PC-9 (cell line): Measurements from ENCODE around the gene LYPD6B. TPM values are rescaled to one million over a fixed set of nuclear protein-coding genes. Genes with fewer than 3 reads are reported as not detected.

Experiments
- BruUV-seq: library from RNA; stranded (reverse); fragments of 400-500 nt; replicated peaks from 2 replicates; lab custom pipeline; 2021; lab: Mats Ljungman, UMichigan
- CTCF ChIA-PET: fragments of 300-600 bp; sonication (Branson Sonifier 250); formaldehyde crosslinking; loops from one replicate; lab custom pipeline; 2022; ENCODE audit warnings: antibody characterized with exemption; lab: Charles Lee
- POLR2A ChIA-PET: fragments of 300-600 bp; sonication (Branson Sonifier 250); formaldehyde crosslinking; loops from one replicate; lab custom pipeline; 2022; ENCODE audit warnings: antibody characterized with exemption; ENCODE audit not compliant: unreplicated experiment; lab: Charles Lee
- DNase-seq, 2 experiments: peaks; one replicate each; pipeline versions ENCODE4 v3.0.0 to v3.0.0-alpha.2; 2015 to 2022; ENCODE audit warnings: mixed read lengths in 1 of 2
- H2AFZ ChIP-seq: fragments of 200-600 bp; sonication (generic); 2 replicates; pipeline ENCODE4 v1.8.1; 2017; ENCODE audit warnings: antibody characterized with exemption
- H3F3A ChIP-seq: fragments of 200-600 bp; sonication (generic); 2 replicates; pipeline ENCODE4 v1.8.1; 2017; ENCODE audit warnings: antibody characterized with exemption, mild to moderate bottlenecking, low read depth; ENCODE audit not compliant: insufficient read depth
- H3K27ac ChIP-seq: fragments of 200-600 bp; sonication (generic); 2 replicates; pipeline ENCODE4 v1.6.1; 2016; ENCODE audit warnings: mixed run types
- H3K27me3 ChIP-seq: fragments of 200-600 bp; sonication (generic); 2 replicates; pipeline ENCODE4 v1.6.1; 2016; ENCODE audit warnings: low read depth, mixed run types; ENCODE audit not compliant: insufficient read depth
- H3K36me3 ChIP-seq: fragments of 200-600 bp; sonication (generic); 2 replicates; pipeline ENCODE4 v1.6.1; 2016; ENCODE audit warnings: low read depth, mixed run types
- H3K4me1 ChIP-seq: fragments of 200-600 bp; sonication (generic); replicated peaks from 2 replicates; pipeline ENCODE4 v1.6.1; 2016; ENCODE audit warnings: mixed run types; ENCODE audit not compliant: insufficient read depth
- H3K4me2 ChIP-seq: fragments of 200-600 bp; sonication (generic); 2 replicates; pipeline ENCODE4 v1.6.1; 2017; ENCODE audit warnings: mixed run types
- H3K4me3 ChIP-seq: fragments of 200-600 bp; sonication (generic); 2 replicates; pipeline ENCODE4 v1.6.1; 2016; ENCODE audit warnings: mixed run types
- H3K79me2 ChIP-seq: fragments of 200-600 bp; sonication (generic); 2 replicates; pipeline ENCODE4 v1.6.1; 2017; ENCODE audit warnings: low read depth, mixed run types
- H3K9me2 ChIP-seq: fragments of 200-600 bp; sonication (generic); 2 replicates; pipeline ENCODE4 v1.8.1; 2017; ENCODE audit warnings: mild to moderate bottlenecking; ENCODE audit not compliant: insufficient read depth
- H3K9me3 ChIP-seq: fragments of 200-600 bp; sonication (generic); 2 replicates; pipeline ENCODE4 v1.8.1; 2016; ENCODE audit warnings: low read depth; ENCODE audit not compliant: insufficient read depth
- H4K20me1 ChIP-seq: fragments of 200-600 bp; sonication (generic); 2 replicates; pipeline ENCODE4 v1.8.1; 2017; ENCODE audit not compliant: insufficient read depth
- CTCF ChIP-seq: fragments of 200-600 bp; sonication (generic); conservative IDR thresholded peaks from 2 replicates; pipeline ENCODE4 v1.6.1; 2017; ENCODE audit warnings: mixed run types, antibody characterized with exemption, mild to moderate bottlenecking, moderate library complexity
- EZH2 ChIP-seq: fragments of 200-600 bp; sonication (generic); IDR thresholded peaks from 2 replicates; pipeline ENCODE4 v1.8.0; 2017; ENCODE audit warnings: antibody characterized with exemption, low read depth
- intact Hi-C: fragments of 100-400 bp; cut with micrococcal nuclease; formaldehyde crosslinking; loops from one replicate; pipeline ENCODE4 v1.10.0; 2022; ENCODE audit not compliant: unreplicated experiment
- total RNA-seq: library from RNA; stranded (reverse); gene quantifications from 2 replicates; pipeline ENCODE4 v1.2.3, GENCODE V29; 2021

The LYPD6B gene
- total RNA-seq, 1 experiment from 2014 or later = 10.0 TPM

GRCh38 chr2:149191915-149192314 is 153.4 kb downstream of the LYPD6B start:
- Histone ChIP-seq H3K4me2 (no peak overlapping the region), H3K9me3 (no peaks in the 10 kb centered on the region), H3K4me3 (no peak overlapping the region), H2AFZ (no peak overlapping the region), H4K20me1 (no peaks in the 10 kb centered on the region), H3K79me2 (no peaks in the 10 kb centered on the region), H3K36me3 (no peaks in the 10 kb centered on the region), H3K9me2 (no peaks in the 10 kb centered on the region), H3K4me1 (no peaks in the 10 kb centered on the region), H3K27ac (no peak overlapping the region), H3K27me3 (no peaks in the 10 kb centered on the region), H3F3A (no peaks in the 10 kb centered on the region)
- no peak for DNase-seq
- intact Hi-C loops = no loop called here
- ChIA-PET CTCF (no interaction called here), POLR2A (no interaction called here)
- no TSS peak for BruUV-seq
- TF ChIP-seq CTCF = no peak
- TF ChIP-seq EZH2 = no peak

- intact Hi-C loops = no loop called here
- TF ChIP-seq CTCF (no peak), EZH2 (no peak)
- Histone ChIP-seq H3K27ac (no peak overlapping the region), H3K4me3 (no peak overlapping the region), H3K4me1 (no peaks in the 10 kb centered on the region), H4K20me1 (no peaks in the 10 kb centered on the region), H3K79me2 (no peaks in the 10 kb centered on the region), H3K36me3 (no peaks in the 10 kb centered on the region), H3K27me3 (no peaks in the 10 kb centered on the region), H3K4me2 (no peak overlapping the region), H3F3A (no peaks in the 10 kb centered on the region), H3K9me3 (no peaks in the 10 kb centered on the region), H3K9me2 (no peaks in the 10 kb centered on the region), H2AFZ (no peak overlapping the region)
- no TSS peak for BruUV-seq
- CTCF ChIA-PET = no interaction called here
- POLR2A ChIA-PET = no interaction called here
- DNase-seq = no peak
Observed at GRCh38 chr2:149192427-149192826, 153.9 kb downstream of the LYPD6B start.

- DNase-seq = peak; percentile 3 to 56
- intact Hi-C loops = no loop called here
- BruUV-seq = no TSS peak
- TF ChIP-seq EZH2 (no peak), CTCF (no peak)
- H3K27ac ChIP-seq = peak overlapping the region; percentile 44
- CTCF ChIA-PET = no interaction called here
- no peak overlapping the region for H2AFZ ChIP-seq
- peak overlapping the region; percentile 23; the same call in 1 of the 2 replicates for H3K4me2 ChIP-seq
- H4K20me1 ChIP-seq = no peaks in the 10 kb centered on the region
- peaks cover 12% of the 10 kb centered on the region for H3K4me1 ChIP-seq
- peaks cover 9% of the 10 kb centered on the region; the same call in 1 of the 2 replicates for H3F3A ChIP-seq
- no peak overlapping the region for H3K4me3 ChIP-seq
- no peaks in the 10 kb centered on the region for H3K9me2 ChIP-seq
- H3K27me3 ChIP-seq = no peaks in the 10 kb centered on the region
- no peaks in the 10 kb centered on the region; the same call in 1 of the 2 replicates for H3K9me3 ChIP-seq
- no peaks in the 10 kb centered on the region for H3K79me2 ChIP-seq
- POLR2A ChIA-PET = no interaction called here
- H3K36me3 ChIP-seq = no peaks in the 10 kb centered on the region; the same call in 1 of the 2 replicates
Observed at GRCh38 chr2:149200109-149200520, 161.6 kb downstream of the LYPD6B start.
